Measurements from ENCODE around the gene QTRT2.

The QTRT2 gene

GRCh38 chr3:114127517-114127916 is 71.0 kb downstream of the QTRT2 start:
- no peak for DNase-seq

GRCh38 chr3:114128231-114128630 is 71.7 kb downstream of the QTRT2 start:
- DNase-seq, result no peak

- no peak for DNase-seq
These were observed 72.3 kb downstream of the QTRT2 start for GRCh38 chr3:114128826-114129225.

GRCh38 chr3:114132500-114132899 is 76.0 kb downstream of the QTRT2 start:
- DNase-seq, result no peak

GRCh38 chr3:114133947-114134346 is 77.4 kb downstream of the QTRT2 start:
- DNase-seq, result no peak

All from activated effector memory CD4-positive, alpha-beta T cell treated with anti-CD3 and anti-CD28 coated beads, Interleukin-2, amount 50 U/mL, for 16 hours (primary cell).